OCI-M1 (cell line): ENCODE results near the gene STX16.

Experiments used
- DNase-seq: peaks from one replicate; lab custom pipeline; 2025; lab: John Stamatoyannopoulos, UW

STX16 gene

GRCh38 chr20:58655328-58656107 lies 4.4 kb downstream of the STX16 start:
- DNase-seq = no peak

GRCh38 chr20:58656831-58657230 lies 5.7 kb downstream of the STX16 start:
- DNase-seq = no peak

GRCh38 chr20:58657262-58657661 lies 6.2 kb downstream of the STX16 start:
- DNase-seq = no peak

- no peak for DNase-seq
These were observed 6.9 kb downstream of the STX16 start for GRCh38 chr20:58657986-58658385.

- DNase-seq = no peak
These were observed 7.7 kb downstream of the STX16 start for GRCh38 chr20:58658760-58659159.

- no peak for DNase-seq
These were observed 8.8 kb downstream of the STX16 start for GRCh38 chr20:58659841-58660240.

- no peak for DNase-seq
These were observed 9.9 kb downstream of the STX16 start for GRCh38 chr20:58660855-58661597.

- no peak for DNase-seq
These were observed 10.8 kb downstream of the STX16 start for GRCh38 chr20:58661598-58662473.

- no peak for DNase-seq
These were observed 13.2 kb downstream of the STX16 start for GRCh38 chr20:58664331-58664730.

- no peak for DNase-seq
These were observed 13.8 kb downstream of the STX16 start for GRCh38 chr20:58664883-58665282.

- DNase-seq = no peak
These were observed 14.5 kb downstream of the STX16 start for GRCh38 chr20:58665606-58666005.

- no peak for DNase-seq
These were observed 15.6 kb downstream of the STX16 start for GRCh38 chr20:58666702-58667101.

- DNase-seq = no peak
These were observed 16.9 kb downstream of the STX16 start for GRCh38 chr20:58667975-58668374.

GRCh38 chr20:58668901-58669286 lies 17.8 kb downstream of the STX16 start:
- no peak for DNase-seq

GRCh38 chr20:58669287-58670006 lies 18.4 kb downstream of the STX16 start:
- no peak for DNase-seq

GRCh38 chr20:58670102-58670501 lies 19.0 kb downstream of the STX16 start:
- DNase-seq = no peak

- no peak for DNase-seq
These were observed 19.6 kb downstream of the STX16 start for GRCh38 chr20:58670659-58671058.

GRCh38 chr20:58673119-58673518 lies 22.0 kb downstream of the STX16 start:
- no peak for DNase-seq

- DNase-seq = no peak
These were observed 24.1 kb downstream of the STX16 start for GRCh38 chr20:58675146-58675584.

- DNase-seq = no peak
These were observed 24.6 kb downstream of the STX16 start for GRCh38 chr20:58675641-58676040.

- no peak for DNase-seq
These were observed 25.1 kb downstream of the STX16 start for GRCh38 chr20:58676161-58676560.
